ENCODE results near the gene SYNE2.
A peak's percentile ranks its signal among the peaks of the same experiment; 100 is the strongest.

SYNE2 gene

DNA sequence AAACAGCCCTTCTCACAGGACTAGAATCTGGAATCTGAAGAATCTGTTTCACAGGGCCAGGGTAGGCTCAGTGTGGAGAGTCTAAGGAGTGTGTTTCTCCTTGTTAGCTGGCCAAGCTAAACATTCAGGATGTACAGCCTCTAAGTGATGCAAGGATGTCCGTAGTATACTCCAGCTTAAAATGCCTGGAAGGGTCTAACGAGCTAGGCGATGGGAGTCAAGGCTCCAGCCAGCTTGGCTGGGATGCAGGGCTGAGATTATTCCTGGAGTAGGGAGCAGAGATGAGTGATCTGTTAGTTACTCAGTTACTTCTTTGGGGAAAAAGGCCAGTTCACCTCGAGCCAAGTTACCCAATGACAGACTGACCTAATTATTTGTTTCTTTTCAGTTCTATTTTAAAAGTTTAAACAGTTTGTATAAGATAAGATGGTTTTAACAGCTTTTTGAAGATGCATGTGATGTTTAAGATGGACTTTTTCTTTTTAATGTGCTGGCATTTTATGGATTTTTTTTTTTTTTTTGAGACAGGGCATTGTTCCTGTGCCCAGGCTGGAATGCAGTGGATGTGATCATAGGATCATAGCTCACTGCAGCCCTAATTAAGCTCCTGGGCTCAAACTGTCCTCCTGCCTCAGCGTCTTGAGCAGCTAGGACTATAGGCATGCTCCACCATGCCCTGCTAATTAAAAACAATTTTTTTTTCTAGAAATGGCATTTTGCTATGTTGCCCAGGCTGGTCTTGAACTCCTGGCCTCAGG lies 41.1 kb downstream of the SYNE2 start:
- no peak overlapping the region for H3K4me3 ChIP-seq
- DNase-seq (ENCODE audit: low spot score), result peak; percentile 84
- peak overlapping the region; percentile 54 to 84 for H3K27ac ChIP-seq

DNA sequence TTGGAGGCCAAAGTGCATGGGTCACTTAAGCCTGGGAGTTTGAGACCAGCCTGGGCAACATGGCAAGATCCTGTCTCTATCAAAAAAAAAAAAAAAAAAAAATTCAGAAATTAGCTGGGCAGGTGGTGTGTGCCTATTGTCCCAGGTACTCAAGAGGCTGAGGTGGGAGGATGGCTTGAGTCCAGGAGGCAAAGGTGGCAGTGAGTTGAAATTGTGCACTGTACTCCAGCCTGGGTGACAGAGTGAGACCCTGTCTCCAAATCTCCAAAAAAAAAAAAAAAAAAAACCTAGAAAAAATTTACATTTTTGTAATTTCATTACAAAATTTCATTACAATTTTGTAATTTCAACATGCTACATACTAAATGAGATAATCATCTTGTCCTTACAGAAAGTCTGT lies 42.7 kb downstream of the SYNE2 start:
- H3K4me3 ChIP-seq, result no peak overlapping the region
- no peak for DNase-seq (ENCODE audit: low spot score)
- TF ChIP-seq, protein P1, sequence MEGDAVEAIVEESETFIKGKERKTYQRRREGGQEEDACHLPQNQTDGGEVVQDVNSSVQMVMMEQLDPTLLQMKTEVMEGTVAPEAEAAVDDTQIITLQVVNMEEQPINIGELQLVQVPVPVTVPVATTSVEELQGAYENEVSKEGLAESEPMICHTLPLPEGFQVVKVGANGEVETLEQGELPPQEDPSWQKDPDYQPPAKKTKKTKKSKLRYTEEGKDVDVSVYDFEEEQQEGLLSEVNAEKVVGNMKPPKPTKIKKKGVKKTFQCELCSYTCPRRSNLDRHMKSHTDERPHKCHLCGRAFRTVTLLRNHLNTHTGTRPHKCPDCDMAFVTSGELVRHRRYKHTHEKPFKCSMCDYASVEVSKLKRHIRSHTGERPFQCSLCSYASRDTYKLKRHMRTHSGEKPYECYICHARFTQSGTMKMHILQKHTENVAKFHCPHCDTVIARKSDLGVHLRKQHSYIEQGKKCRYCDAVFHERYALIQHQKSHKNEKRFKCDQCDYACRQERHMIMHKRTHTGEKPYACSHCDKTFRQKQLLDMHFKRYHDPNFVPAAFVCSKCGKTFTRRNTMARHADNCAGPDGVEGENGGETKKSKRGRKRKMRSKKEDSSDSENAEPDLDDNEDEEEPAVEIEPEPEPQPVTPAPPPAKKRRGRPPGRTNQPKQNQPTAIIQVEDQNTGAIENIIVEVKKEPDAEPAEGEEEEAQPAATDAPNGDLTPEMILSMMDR (IDR thresholded peaks at IDR 0.05), result no peak
- no peak overlapping the region for H3K27ac ChIP-seq

More for the DNA sequence above, 41.1 kb downstream of the SYNE2 start:
- TF ChIP-seq, protein P1 (IDR thresholded peaks at IDR 0.05), result no peak

DNA sequence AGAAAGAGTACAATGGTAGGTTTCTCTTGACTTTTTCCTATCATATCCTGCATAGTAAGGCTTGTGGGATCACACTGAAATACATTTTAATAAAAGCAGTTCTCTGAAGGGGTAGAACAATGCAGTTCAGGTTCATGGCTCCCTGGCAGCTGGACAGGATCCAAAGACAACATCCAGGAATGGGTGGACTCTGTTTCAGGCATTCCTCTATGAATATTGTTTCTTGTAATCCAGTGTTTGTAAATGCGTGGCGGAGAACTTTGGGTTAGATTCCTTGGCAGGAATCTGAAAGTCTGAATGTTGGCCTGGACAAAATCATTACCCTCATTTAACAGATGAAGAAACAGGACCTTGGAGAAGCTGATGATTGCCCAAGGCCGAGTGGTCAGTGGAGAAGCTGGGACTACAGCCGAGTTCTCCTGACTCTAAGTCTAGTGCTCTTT lies 43.5 kb downstream of the SYNE2 start:
- DNase-seq (ENCODE audit: low spot score), result peak; percentile 81
- Histone ChIP-seq H3K27ac (peak overlapping the region; percentile 32 to 71), H3K4me3 (peak overlapping the region; percentile 4)
- TF ChIP-seq, protein P1 (IDR thresholded peaks at IDR 0.05), result no peak

DNA sequence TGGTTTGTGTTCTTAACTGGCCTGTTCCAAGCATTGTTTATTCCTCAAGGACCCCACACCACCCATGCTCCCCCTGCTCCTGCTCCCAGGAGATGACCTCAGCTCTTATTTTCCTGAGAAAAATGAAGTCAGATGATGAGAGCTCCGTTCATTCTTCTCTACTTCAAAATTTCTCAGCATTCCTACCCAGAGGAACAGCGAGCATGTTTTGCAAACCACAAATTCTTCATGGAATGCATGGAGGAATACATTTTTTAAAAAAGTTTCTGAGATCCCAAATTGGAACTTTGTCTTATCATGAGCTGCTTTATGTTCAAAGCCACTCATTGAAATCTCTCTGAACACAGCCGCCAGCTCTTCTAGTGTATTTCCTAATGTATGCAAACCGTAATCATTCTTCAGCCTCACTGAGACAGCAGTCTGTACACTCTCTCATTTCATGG lies 44.9 kb downstream of the SYNE2 start:
- Histone ChIP-seq H3K4me3 (no peak overlapping the region), H3K27ac (peak overlapping the region in 1 of 2 donors; percentile 72)
- DNase-seq (ENCODE audit: low spot score), result no peak
- TF ChIP-seq, protein P1 (IDR thresholded peaks at IDR 0.05), result no peak

DNA sequence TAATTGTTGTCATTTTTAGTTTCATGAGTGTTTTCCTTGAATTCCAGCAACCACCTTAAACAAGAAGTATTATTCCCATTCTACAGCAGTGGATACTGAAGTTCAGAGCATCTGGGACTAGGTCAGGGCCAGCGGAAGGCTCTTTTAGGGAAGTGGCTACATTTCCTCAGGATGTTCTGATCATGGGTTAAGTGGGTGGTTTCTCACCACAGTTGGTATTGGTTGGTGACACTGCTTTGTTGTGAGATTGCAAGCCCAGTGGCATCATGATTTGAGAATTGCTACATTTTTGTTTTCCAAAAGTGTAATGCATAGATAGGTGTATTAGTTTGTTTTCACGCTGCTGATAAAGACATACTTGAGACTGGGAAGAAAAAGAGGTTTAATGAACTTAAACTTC lies 47.1 kb downstream of the SYNE2 start:
- Histone ChIP-seq H3K27ac (no peak overlapping the region), H3K4me3 (no peak overlapping the region)
- TF ChIP-seq, protein P1 (IDR thresholded peaks at IDR 0.05), result no peak
- DNase-seq (ENCODE audit: low spot score), result no peak

DNA sequence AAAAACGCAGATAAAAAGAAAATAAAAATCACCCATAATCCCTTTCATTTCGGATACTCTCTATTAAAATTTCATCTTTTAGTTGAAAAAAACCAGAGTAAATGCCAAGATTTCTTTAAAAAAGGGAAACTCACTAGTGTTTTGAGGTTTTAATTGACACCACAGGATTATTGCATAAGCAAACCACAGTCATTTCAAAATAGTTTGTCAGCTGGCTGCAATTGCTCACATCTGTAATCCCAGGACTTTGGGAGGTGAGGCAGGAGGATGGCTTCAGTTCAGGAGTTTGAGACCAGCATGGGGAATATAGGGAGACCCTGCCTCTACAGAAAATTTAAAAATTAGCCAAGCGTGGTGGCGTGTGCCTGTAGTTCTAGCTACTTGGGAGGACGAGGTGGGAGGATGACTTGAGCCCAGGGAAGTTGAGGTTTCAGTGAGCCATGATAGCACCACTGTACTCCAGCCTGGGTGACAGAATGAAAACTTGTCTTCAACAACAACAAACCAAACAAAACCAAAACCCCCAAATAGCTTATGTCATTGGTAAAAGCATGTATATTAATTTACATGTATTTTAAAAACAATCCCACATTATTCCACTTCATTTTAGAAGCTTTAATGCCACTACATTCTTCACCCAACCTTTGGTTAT lies 48.8 kb downstream of the SYNE2 start:
- no peak for DNase-seq (ENCODE audit: low spot score)
- TF ChIP-seq, protein P1 (IDR thresholded peaks at IDR 0.05), result no peak
- no peak overlapping the region for H3K4me3 ChIP-seq
- no peak overlapping the region for H3K27ac ChIP-seq

All from coronary artery (tissue), 2 donors.